MV-4-11 (cell line): ENCODE data around the gene AHRR.
"Not testable (repeated sequence)": the region's sequence is repeated elsewhere in the genome, so short reads cannot be mapped to it uniquely, and the experiment has no call there.

Experiments used
- DNase-seq: peaks from one replicate; lab custom pipeline; 2025; lab: John Stamatoyannopoulos, UW

AHRR gene

DNA sequence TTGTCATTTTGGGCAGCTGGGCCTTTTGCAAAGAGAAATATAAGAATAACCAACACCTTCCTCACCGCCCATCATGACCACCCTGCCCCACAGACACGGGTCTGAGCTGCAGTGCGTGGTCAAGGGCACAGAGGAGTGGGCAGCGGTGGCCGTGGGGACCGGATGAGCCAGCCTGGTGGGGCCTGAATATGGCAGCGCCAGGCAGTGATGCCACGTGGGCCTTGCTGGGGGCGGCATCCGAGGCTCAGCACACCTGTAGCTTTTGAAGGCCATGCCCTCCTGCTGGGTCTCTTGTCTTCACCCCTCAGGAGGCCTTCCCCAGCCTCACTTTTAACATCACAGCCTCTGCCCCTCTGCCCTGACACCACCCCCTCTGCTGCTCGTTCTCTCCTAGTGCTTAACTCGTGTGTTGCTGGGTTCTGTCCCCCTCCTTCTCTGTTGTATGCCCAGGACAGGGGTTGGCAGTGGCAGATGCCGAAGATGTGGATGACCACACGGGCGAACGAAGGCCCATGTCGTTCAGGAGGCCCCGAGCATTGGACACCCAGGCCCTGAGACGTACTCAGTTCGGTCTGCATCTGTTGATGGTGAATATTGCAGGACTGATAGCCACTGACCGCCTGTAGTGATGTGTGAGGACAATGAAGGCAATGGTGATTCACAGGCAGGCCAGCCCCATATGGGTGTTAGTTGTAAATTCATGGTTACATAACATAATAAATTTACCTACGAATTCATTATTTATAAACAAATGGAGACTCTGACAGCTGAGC lies 46.0 kb downstream of the AHRR start:
- DNase-seq: no peak

DNA sequence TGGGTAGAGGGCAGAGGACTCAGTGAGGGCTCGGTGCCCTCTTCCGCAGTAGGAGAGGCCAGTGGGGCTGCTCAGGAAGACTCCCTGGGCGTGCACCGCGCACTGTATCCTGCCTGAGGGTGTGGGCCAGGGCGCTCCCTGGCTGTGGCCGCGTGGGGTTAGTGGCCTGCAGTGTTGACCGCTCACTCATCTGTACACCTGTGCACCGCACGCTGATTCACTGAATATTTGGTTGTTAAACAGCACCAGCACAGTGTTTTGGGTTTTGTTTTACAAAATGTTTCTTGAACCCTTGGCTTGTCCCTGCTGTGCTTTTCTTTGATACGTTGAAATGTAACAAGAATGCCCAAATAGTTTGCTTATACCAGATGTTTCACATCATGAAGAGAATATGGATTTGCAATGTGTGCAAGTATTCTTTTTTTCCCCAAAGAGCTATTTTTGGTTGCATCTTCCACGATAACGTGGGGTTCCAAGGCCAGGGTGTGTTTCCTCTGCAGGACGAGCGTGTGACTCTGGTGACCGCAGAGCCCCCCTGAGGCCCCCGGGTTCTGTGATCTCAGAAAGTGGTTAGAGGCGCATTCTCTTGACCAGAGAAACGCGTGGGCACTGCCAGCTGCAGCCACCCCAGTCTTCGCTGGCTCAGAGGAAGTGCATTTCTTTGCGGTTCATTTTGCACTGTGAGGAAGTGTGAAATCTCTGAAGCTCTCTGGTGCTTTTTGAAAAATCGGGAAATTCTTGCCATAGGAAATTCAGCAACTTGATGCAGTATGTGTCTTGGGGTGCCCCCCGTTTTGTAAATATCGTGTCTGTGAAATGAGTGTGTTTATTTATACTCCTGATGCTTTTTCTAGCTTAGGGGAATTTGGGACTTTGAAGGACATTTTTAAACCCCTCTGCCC lies 46.9 kb downstream of the AHRR start:
- DNase-seq: peak; percentile 93

DNA sequence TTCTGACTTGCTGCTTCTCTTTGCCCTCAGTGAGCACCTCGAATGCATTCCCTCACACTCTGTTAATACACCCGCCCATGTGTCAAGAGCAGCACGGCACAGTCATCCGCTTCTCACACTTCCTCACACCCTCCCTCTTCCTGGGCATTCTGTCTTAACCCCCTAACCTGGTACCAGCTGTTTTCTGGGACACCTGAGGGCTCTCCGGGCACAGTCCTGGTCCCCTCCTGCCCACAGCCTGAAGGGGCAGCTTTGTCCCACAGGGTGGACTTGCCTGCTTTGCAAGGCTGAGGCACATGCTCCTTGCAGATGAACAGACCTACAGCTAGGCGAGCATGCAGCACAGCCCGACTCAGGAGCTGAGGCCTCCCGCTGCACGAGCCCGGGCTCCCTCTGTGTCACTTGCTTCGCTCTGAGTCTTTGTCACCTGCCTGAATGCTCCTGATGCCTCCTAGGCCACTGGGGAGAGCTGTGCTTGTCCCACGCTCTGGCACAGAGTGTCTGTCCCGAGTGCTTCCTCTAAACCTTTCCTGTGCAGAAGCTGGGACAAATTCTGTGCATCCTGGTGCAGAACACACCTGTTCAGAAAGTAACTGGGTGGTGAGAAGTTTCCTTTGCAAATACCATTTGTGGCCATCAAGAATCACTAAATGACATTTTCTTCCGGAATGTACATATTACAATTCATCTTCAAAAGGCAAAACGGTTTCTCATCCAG lies 47.8 kb downstream of the AHRR start:
- DNase-seq: peak; percentile 16

DNA sequence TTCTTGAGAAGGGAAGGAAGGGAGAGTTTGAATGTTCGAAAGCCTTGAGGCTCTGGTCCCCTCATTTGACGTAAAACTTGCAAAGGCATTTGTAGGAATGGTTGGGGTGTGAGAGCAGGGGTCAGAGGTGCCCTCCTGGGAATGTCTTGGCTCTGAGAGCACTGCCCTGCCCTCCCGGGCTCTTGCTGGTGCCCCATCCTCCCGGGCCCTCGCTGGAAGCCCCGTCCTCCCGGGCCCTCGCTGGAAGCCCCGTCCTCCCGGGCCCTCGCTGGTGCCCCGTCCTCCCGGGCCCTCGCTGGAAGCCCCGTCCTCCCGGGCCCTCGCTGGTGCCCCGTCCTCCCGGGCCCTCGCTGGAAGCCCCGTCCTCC lies 48.3 kb downstream of the AHRR start:
- DNase-seq: not testable (repeated sequence)

DNA sequence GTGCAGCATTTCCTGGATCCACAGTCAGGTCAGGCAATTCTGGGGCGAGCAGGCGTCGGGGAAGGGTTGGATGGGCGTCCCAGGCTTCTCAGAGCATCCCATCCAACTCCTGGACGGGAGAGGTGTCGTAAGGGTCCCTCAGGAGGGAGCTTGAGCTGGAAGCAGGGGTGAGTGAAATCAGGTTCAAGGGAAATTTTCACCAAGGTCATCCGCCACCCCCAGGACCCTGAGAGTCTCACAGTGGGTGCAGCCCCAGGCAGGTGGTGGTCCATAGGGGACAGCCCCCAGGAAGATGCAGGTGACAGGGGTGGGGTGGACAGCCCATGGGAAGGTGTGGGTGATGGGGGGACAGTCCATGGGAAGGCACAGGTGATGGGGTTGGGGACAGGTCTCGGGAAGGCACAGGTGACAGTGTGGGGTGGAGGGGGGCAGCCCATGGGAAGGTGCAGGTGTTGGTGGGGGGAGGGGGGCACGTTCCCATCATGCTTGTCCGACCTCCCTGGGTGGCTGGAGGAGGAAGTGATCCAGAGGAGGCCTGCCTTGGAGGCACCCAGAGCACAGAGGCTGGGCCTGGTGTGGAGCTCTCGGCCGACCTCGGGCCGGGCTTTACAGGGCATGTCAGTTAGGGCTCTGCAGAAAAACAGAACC lies 48.9 kb downstream of the AHRR start:
- no peak for DNase-seq

DNA sequence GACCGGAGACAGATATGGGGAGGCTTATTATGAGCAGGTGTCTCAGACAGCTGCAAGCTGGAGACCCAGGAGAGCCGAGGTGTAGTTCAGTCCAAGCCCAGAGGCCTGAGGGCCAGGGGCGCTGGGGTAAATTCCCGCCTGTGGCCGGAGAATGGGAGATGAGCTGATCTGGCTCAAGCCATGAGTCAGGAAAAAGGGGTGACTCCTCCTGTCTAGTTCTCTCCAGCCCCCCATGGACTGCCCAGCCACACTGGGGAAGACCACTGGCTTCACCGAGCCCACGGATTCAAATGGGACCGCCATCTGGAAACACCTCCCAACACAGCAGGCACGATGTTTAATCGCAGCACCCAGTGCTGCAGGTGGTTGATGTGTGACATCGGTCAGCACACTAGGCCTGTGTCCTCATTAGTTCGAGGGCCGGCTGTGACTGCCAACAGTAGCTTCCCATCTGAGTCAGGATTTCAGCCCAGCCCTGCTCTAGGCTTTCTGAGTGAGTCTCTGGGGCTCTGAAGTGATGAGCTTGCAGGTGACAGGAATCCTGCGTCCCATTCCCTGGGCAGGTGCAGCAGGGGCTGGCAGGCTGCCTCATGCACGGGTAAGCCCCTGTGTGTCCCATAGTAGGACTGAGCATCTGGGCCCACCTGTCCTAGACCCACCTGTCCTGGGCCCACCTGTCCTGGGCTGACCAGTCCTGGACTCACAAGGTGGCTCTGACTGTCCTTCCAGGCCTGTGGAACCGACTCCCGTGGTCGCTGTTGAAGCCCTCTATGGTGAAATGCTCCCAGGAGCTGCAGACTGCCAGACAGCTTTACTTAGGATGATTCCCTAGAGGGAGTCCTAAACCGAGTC lies 49.7 kb downstream of the AHRR start:
- peak; percentile 11 for DNase-seq

DNA sequence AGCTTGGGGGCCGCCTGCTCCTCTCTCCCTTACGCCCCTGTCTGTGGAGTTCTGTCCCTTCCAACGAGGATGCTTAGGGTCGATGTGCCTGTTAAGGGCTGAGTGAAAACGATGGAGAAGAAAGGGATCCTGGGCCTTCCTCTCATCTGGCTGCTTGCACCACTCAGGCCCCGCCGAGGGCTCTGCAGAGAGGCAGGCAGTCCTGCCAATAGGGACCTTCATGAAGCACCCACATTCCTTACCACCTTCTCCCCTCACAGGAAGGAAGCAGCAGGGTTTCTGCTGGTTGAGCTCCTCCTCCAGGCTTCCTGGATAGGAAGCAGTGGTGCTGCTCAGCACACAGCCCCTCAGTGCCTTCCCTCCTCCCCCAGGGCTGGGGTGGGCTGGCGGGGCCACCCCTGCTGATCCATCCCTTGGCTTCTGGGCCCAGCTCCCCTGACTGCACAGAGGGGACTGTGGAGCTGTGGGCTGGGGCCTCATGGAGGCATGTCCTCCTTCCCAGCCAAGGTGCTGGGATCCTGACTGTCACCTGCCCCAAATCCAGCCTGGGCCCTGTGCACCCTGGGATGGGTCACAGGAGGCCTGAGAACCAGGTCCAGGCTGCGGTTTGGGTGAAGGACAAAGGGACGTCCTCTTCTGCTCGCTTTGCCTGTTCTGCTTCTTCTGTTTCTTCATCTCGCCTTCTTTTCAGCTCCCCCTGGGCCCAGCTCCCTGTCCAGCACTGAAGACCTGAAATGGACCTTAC lies 50.5 kb downstream of the AHRR start:
- DNase-seq: peak; percentile 59

DNA sequence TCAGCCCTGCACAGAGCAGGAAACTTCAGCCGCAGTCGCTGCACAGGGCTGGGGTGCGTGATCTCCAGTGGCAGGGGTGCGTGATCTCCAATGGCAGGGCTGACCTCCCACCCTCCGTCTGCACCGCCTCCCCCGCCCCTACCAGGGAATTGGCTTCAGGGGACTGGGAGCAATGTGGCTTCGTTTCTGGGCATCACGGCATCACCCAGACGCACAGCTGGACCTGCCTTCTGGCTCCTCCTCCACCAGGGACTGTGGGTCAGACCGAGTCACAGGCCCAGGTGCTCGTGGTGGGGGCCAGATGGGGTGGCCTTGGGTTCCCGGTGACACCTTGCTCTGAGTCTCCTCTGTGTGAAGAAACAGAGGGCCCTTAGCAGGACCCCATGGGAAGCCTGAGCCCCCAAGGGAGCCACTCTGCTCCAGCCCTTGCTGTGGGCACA lies 51.1 kb downstream of the AHRR start:
- DNase-seq: peak; percentile 29

DNA sequence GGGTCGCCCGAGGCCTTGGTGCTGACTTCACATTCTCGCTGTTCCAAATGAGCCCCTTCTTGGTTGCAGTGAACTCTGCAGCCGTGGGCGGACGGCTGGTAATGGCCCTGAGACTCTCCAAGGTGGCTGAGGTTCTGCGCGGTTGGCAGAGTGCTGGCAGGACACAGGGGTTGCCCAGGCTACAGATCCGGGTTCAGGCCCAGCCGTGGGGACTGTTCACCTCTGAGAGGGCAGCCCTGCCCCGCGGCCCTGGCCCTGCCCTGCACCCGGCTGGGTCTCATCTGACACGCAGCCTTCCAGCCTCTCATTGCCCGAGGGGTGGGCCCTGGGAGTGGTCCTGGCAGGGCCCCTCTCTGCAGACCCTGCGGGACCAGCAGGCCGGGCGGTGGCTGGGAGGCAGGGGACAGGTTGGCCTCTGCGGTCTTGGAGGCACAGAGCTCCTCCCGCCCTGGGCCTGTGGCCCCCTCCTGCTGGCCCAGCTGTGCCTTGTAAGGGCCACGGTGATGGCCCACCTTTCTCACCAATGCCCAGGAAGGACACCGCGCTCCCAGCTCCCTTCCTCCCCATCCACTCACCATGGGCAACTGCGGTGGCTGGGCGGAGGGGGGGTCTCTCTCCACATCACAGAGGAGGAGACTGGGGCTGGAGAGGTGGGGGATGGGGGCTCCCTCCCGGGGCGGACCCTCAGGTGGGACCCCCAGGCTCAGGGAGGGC lies 51.6 kb downstream of the AHRR start:
- DNase-seq: peak; percentile 27

DNA sequence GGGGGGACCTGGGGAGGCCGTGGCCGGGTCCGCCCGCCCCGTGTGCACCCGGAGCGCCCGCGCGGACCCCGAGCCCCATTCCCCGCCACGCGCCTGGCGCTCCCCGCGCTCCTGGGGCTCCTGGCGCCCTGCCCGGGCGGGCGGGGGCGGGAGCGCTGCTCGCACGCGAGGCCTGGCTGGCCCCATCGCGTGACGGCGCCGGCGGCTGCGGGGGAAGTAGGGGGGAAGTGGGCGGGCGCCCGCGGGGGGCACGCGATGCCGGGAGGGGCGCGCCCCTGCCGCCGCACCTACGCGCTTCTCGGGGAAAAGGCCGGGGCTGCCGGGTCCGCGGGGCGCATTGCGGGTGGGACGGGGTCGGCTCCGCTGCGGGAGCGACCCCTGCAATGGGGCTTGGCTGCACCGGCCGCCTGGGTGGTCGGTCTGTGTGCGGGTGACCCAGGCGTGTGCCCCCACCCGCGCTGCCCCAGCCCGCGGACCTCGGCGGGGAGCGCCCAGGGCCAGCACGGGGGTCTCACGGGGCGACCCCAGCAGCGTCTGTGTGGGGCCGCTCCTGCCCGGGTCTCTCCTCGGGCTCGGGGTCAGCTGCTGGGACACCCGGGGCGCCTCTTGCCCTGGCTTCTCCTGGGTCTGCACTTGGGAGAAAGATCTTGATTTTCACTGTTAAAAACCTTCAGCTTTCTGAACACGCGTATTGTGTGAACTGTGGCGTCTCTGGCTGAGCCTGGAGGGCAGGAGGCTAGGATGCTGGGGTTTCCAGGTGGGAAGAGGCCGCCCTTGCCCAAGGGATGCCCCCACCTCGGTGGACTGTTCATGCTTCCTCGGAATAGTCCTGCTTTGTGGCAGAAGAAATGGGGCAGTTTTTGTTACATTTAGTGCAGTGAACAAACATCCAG lies 52.4 kb downstream of the AHRR start:
- peak; percentile 70 for DNase-seq

DNA sequence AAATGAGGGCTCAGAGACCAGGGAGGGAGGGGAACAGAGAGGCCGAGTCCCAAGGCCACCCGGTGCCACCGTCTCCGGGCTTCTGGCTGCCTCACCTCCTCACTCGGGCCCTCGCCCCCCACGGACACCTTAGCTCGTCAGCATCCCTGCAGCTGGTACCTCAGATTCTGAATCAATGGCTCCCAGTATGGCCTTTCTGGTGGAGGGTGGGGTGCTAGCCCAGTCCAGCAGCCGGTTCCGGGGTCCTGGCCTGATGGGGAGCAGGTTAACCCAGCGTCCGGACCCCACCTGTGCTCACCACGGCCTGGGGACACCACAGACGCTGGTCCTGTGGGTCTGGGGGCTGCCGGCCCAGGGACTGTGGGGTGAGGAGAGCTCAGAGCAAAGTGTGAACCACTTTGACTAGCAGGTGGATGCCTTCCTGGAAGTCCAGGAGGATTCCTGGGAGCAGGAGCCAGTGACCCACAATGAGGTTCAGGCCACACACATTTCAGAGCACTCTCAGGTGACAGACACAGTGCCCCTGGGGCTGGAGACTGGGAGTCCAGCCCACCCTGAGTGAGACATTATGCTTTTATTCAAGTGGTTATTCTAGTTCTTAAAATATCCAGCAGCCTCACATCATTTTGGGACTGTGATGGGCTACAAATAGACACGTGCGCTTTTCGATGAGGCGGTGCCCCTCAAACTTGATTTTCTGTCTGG lies 53.3 kb downstream of the AHRR start:
- DNase-seq: no peak

DNA sequence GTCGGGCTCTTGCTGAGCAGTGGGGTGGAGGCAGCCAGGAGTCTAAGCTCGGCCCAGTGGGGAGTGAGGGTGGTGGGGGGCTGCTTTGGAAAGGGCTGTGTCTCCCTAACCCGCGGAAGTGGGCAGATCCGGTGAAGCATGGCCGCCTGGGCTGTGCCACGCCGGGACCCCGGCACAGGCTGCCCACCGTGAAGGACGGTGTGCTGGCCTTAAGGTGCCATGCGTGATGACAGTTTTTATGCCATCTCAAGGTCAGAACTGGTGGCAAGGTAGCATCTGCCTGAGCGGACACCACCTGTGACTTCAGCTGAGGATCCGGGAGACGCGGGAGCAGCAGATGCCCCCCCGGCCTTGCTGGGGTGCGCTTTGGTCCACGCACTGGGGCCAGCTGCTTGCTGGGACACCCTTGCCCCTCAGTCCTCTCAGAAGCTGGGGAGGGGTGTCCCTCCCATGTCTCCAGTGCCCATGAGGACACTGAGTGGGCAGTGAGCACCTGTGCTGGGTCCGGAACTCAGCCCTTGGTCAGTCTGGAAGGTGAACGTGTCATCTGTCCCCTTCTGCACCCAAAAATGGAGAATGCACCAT lies 53.9 kb downstream of the AHRR start:
- no peak for DNase-seq

DNA sequence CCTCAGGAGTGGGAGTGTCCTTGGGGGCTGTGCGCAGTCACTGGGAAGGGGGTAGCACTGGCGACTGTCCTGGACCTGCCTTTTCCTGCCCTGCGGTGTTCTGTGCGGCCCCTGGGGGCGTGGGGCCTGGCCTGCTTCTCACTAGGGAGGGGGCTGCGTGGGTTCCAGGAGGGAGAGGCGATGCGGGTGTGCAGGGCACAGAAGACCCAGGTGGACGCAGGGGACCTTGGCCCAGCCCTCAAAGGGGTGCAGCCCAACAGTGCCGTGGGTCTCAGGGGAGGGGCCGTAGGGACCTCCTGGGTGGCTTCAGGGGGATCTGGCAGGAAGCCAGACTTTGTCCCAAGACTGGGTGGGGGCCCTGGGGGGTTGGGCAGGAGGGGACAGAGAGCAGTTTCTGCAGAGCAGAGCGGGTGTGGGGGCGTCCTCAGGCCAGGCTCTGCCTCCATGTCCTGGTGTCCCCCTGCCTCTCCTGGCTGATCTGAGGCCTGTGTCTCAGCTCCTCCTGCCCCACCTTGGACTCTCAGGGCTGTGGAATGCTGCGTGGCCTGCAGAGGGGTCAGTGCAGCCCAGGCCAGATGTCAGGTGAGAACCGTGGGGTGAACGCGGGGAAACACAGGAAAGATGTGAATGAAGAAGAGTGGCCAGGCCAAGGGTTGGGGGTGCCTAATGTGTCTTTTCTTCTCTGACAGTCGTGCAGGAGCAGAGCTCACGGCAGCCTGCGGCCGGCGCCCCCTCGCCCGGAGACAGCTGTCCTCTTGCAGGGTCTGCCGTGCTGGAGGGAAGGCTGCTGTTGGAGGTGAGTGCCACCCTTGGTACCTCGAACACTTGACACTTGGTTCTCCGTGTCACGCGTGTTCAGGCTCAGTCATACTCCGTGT lies 54.6 kb downstream of the AHRR start:
- no peak for DNase-seq

DNA sequence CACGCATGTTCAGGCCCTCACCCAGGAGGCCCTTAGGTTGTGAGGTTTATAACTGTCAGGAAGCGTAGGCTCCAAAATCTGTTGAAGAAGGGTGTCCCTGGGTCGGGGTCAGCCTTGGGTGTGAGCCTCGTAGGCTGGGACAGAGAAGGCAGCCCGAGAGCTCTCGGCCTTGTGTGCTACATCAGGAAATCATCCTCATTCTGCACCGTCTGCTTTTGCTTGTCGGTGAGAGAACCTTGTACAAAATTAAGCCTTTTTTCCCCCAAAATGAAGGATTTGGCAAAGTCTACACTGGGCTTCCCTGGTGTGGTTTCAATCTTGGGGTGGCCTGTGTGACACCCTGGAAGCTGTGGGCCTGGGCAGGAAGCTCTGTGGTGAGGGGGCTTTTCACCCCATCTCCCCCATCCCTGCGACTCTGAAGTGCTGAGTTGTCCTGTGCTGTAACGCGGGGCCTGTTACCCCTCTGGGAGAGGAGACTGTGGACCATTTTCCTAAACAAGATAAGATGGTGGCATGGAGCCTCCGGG lies 55.3 kb downstream of the AHRR start:
- no peak for DNase-seq

DNA sequence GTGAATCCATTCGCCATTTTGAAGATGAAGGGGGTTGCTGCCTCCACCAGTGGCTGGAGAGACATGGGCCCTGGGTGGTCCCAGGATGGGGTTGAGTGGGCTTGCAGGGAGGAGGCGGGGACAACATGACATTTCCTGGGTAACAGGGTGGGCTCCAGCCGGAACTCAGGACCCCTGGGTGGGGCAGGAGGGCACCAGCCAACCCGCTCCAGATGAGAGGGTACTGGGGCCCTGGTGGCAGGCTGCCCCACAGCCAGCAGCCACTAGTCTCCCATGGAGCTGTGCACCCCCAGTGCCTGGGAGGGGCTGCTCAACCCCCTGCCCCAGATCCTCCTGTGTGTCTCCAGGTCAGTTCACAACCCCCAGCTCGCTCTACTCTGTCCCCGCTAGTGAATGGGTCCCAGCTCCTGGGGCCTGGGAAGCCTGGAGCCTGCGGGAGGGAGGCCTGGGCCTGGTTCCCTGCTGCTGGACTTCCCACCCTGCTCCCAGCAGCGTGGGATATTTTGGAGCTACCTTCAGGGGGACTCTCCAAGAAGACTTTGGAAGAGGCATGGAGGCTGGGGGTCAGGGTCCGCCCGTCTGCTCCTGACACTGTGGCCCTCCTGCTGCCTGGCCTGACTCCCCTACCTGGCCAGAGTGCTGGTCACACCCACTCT lies 55.9 kb downstream of the AHRR start:
- no peak for DNase-seq
